LNCaP clone FGC (cell line): ENCODE results near the gene OR52W1.

Experiments
- DNase-seq: peaks from one replicate; pipeline ENCODE4 v3.0.0-alpha.2; 2011; ENCODE audit warnings: low read depth
- H3K4me3 ChIP-seq: 2 replicates; pipeline ENCODE4 v1.5.1; 2011; ENCODE audit warnings: mild to moderate bottlenecking, low read depth, low read length, control low read depth
- TF ChIP-seq, protein P1 (sequence below): IDR thresholded peaks from 2 replicates; pipeline ENCODE4 v1.5.1; 2012; ENCODE audit warnings: mild to moderate bottlenecking; ENCODE audit not compliant: control insufficient read depth, insufficient read depth; ENCODE audit errors: extremely low read depth

OR52W1 gene, protein sequence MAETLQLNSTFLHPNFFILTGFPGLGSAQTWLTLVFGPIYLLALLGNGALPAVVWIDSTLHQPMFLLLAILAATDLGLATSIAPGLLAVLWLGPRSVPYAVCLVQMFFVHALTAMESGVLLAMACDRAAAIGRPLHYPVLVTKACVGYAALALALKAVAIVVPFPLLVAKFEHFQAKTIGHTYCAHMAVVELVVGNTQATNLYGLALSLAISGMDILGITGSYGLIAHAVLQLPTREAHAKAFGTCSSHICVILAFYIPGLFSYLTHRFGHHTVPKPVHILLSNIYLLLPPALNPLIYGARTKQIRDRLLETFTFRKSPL

DNA sequence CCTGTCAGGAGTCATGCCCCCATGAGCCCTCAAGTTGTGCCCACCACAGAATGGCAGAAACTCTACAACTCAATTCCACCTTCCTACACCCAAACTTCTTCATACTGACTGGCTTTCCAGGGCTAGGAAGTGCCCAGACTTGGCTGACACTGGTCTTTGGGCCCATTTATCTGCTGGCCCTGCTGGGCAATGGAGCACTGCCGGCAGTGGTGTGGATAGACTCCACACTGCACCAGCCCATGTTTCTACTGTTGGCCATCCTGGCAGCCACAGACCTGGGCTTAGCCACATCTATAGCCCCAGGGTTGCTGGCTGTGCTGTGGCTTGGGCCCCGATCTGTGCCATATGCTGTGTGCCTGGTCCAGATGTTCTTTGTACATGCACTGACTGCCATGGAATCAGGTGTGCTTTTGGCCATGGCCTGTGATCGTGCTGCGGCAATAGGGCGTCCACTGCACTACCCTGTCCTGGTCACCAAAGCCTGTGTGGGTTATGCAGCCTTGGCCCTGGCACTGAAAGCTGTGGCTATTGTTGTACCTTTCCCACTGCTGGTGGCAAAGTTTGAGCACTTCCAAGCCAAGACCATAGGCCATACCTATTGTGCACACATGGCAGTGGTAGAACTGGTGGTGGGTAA lies at the start of gene OR52W1:
Gene OR52W1 (plus strand): TSS at position 51 of the 637 bp plus-strand sequence. CDS start 0 bp downstream, at position 51.
- no peak within 1 kb of the TSS for H3K4me3 ChIP-seq
- DNase-seq = no peak
- TF ChIP-seq, protein P1, sequence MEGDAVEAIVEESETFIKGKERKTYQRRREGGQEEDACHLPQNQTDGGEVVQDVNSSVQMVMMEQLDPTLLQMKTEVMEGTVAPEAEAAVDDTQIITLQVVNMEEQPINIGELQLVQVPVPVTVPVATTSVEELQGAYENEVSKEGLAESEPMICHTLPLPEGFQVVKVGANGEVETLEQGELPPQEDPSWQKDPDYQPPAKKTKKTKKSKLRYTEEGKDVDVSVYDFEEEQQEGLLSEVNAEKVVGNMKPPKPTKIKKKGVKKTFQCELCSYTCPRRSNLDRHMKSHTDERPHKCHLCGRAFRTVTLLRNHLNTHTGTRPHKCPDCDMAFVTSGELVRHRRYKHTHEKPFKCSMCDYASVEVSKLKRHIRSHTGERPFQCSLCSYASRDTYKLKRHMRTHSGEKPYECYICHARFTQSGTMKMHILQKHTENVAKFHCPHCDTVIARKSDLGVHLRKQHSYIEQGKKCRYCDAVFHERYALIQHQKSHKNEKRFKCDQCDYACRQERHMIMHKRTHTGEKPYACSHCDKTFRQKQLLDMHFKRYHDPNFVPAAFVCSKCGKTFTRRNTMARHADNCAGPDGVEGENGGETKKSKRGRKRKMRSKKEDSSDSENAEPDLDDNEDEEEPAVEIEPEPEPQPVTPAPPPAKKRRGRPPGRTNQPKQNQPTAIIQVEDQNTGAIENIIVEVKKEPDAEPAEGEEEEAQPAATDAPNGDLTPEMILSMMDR = no peak

DNA sequence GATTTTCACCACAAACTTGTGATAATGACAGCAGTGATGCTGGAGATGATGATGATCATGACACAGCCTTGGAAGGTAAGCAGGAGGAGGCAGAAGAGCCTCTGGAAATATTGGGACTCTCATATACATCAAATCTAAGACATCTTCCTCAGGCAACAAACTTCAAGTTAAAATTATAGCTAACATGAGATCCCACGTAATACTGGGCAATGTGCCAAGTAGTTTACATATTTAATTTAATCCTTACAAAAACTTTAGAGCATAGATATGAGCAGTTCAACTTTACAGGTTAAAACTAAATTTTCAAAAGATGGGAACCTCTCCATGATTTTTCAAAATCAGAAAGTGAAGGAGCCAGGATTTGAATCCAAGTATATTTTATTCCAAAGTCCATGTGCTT lies 47.9 kb upstream of the OR52W1 start:
- DNase-seq = no peak
- H3K4me3 ChIP-seq = no peak overlapping the region
- TF ChIP-seq, protein P1 = no peak

DNA sequence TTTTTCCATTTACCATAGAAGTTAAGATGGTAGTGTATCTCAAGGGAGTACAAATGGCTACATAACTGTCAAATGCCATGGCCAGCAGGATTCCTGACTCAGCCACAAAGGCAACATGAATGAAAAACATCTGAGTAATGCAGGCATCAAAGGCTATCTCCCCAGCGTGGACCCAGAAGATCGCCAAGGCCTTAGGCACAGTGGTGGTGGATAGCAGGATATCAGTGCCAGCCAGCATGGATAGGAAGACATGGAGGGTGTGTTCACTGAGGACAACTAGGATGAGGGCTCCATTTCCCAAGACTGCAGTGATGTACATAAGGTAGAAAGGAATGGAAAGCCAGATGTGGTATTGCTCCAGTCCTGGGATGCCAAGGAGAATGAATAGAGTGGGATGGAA lies 46.9 kb upstream of the OR52W1 start:
- no peak for DNase-seq
- no peak overlapping the region for H3K4me3 ChIP-seq
- TF ChIP-seq, protein P1 = no peak

DNA sequence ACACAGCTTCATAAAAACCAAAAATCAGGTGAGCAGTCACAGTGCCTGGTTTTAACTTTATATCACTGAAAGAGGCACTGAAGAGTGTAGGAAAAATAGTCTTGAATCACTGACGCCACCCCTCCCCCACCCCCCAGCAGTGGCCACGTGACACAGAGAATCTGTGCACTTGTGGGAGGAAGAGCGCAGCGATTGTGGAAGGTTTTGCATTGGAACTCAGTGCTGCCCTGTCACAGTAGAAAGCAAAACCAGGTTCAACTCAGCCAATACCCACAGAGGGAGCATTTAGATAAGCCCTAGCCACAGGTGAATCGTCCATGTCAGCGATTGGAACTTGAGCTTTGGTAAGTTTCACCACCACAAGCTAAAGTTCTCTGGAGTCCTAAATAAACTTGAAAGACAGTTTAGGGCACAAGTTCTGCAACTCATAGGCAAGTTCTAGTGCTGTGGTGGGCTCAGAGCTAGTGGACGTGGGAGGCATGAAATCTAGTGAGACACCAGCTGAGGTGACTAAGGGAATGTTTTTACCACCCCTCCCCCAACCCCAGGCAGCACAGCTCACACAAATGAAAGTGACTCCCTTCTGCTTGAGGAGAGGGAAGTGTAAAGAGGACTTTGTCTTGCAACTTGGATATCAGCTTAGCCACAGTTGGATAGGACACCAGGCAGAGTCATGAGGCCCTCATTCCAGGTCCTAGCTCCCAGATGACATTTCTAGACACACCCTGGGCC lies 42.2 kb upstream of the OR52W1 start:
- no peak for DNase-seq
- TF ChIP-seq, protein P1 = no peak

DNA sequence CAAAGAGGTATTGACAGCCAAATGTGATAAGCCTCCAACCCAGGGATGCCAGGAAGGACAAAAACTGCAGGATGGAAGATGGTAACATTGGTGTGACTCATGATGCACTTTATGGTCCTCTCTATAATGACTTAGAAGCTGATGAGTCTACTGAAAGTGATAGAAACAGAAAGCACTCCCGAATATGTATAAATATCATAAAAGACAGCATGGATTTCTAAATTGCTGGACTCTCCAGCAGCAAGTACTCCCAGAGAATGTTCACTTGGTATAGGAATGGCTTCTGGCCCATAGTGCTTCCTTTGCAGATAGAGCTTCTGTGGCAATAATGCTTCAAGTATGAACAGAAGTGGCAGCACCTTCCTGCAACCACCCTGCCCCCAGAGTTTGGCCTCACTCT lies 28.8 kb upstream of the OR52W1 start, which contains the start of gene OR52B2:
Gene OR52B2 (minus strand): TSS at position 101 of the 400 bp plus-strand sequence. CDS start 0 bp downstream, at position 101.
- DNase-seq = no peak
- TF ChIP-seq, protein P1 = no peak
- no peak within 1 kb of the TSS for H3K4me3 ChIP-seq

More for the DNA sequence above, 42.2 kb upstream of the OR52W1 start:
- H3K4me3 ChIP-seq = no peak overlapping the region

DNA sequence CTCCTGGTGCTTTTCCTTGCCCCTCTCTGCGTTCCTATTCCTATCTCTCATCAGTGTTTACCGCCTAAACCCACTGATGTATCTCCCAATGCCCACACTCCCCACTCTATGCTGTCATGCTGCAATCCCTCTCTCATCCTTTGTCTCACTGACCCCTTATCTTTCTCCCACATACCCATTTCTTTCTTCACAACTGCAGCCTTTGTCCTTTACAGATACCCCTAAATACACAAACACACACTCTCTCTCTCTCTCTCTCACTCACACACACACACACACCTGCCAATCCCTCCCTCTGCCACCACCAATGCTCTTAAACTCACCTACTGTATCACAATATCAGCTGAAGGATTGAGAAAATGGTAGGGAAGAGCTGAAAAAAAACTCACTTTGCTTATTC lies 23.6 kb upstream of the OR52W1 start:
- DNase-seq = no peak
- TF ChIP-seq, protein P1 = no peak
- no peak overlapping the region for H3K4me3 ChIP-seq
